Activated T-cell treated with anti-CD3 and anti-CD28 coated beads for 24 hours (primary cell): ENCODE results near the gene RHEBL1.
"Not testable (repeated sequence)": the region's sequence is repeated elsewhere in the genome, so short reads cannot be mapped to it uniquely, and the experiment has no call there.

ENCODE experiments used
- DNase-seq: peaks from one replicate; pipeline ENCODE4 v3.0.0-alpha.2; 2020; ENCODE audit warnings: low read depth

The RHEBL1 gene

GRCh38 chr12:49089821-49090773, 20.3 kb upstream of the RHEBL1 start:
- no peak for DNase-seq

DNA sequence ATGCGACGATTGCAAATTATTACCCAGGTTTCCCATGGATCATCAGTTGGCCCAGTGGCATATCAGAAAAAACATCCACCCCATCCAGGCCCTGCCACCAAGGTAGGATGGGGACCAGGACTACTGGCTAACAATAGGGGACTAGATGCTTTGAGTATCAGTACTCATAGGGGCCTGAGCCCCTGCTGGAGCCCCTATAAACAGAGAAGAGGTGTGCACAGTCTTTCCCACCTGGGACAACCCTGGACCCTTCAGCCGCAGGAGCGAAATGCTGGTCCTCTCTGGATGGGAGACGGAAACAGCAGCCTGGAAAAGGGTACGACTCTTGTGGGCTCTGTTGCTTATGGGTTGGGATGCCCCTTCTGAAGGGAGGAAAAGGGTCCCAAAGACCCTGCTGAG, 19.2 kb upstream of the RHEBL1 start:
- no peak for DNase-seq

GRCh38 chr12:49088150-49088931, 18.6 kb upstream of the RHEBL1 start:
- peak; percentile 66 for DNase-seq

DNA sequence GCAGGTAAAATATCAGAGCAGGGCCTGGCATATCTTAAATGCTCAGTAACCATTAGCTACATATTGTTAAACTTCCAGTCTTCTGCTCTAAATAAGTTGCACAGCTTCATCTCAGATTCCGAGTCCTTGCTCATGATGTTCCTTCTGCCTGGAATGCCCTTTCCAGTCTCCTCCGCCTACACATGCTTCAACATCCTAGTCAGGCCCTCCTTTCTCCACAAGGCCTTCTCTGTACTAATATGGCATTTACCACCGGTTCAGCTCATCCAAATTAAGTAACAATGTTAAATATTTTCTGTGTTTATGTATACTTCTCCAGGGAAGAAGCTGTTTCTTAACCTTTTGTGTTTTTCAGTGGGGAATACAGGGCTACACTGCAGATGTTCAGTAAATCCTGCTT, 16.3 kb upstream of the RHEBL1 start:
- DNase-seq: no peak

DNA sequence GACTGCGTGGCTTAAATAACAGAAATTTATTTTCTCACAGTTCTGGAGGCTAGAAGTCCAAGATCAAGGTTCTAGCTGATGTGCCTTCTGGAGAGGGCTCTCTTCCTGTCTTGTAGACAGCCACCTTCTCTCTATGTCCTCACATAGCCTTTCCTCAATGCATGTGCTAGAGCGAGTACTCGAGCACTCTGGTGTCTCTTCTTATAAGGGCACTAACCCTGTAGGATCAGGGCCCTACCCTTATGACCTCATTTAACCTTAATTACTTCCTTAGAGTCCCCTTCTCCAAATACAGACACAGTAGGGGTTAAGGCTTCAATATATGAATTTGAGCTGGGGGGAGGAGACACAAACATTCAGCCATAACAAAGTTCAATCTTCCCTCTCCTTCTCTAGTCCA, 14.7 kb upstream of the RHEBL1 start:
- DNase-seq: no peak

- DNase-seq: no peak
Measured at GRCh38 chr12:49079793-49080192, 10.0 kb upstream of the RHEBL1 start.

- DNase-seq: no peak
Measured at GRCh38 chr12:49070971-49071370, 1.2 kb upstream of the RHEBL1 start.

DNA sequence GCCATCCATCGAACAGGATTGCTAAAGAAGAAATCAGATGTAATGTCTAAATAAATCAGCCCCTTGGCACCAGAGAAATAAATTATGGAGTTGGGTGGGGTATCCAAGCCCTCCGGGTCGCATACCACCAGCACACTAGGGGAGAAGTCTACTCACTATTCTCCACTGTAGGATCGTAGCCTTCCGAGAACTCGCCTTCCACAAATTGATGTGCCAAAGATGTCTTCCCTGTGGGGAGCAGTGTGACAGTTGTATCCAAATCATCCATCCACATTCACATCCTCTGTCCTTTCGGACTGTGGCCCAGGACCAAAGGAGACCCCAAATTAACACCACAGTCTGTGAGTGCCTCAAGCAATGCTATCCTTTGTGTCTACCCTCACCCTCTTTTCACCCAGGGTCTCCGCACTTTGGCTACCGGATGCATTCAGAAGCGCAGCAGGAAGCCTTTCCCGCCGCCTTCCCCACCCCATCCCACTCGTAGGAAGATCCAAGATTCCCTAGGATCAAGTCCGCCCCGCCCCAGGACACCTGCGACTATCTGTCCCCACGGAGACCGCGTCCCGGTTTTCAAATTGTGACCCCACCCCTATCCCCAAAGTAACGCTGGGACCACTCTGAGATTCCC, 786 bp downstream of the RHEBL1 start:
- no peak for DNase-seq

GRCh38 chr12:49066120-49066519, 3.7 kb downstream of the RHEBL1 start:
- no peak for DNase-seq

DNA sequence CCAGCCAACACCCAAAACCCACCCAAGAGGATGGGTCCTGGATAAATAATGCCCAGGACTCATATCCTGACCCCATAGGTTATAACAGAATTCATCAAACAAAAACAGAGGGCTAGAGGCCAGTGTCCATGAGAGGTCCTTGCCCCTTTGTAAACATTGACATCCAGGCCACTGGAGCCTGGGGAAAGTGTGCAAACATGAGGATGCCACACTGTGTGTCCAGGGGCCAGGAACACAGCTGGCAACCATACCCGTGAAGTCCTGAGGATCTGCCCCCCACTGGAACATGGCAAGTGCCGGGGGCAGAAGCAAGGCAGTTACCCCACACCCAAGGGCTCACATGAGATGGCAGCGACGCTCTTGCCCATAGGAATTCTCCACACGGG, 5.0 kb downstream of the RHEBL1 start:
- no peak for DNase-seq

GRCh38 chr12:49061916-49062315, 7.9 kb downstream of the RHEBL1 start:
- not testable (repeated sequence) for DNase-seq

- no peak for DNase-seq
Measured at GRCh38 chr12:49061157-49061650, 8.6 kb downstream of the RHEBL1 start.

DNA sequence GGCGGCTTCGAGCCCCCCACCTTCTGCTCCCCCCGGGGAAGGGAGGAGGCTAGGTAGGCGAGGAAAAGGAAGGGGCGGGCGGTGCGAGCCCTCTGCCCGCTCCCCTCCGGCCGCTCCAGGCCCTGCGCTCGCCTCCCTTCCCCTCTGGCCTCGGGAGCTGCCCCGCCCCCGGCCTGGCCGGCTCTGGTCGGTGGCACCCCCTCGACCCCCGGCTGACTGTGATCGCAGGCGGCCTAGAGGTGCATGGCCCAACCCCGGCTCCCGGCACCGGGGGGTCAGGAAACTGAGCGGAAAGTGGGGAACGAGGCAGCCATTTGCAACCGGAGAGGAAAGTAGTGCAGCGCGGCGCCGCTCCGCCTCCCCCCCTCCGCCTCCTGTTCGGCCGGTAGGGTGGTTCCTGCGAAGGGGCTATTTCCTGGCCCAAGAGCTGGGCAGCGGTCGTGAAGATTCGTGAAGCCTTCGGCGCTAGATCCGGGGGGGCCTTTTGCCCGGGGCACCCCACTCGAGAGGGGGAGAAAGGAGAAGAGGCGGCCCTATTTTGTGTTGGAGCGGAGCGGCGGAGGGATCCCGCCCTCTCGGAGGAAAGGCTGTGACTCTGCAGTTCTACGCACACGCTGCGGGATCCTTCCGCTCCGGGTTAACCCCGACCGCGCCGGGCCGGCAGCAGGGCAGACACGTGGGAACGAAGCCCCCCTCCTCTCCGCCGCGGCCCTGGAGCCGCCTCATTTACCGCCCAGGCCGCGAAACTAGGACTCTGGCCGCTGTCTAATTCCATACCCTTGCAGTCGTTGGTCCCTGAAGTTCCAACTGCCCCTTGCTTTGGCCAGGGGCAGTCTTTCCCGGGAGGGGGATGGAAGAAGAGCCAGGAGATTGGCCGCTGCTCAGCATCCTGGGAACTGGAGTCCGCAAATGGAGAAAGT, 9.3 kb downstream of the RHEBL1 start, which contains the start of gene KMT2D:
KMT2D (minus strand) TSS at position 558 of the 920 bp plus-strand sequence. CDS start 5,470 bp downstream, outside the sequence.
- DNase-seq: peak; percentile 84

- DNase-seq: no peak
Measured at GRCh38 chr12:49059299-49060171, 10.2 kb downstream of the RHEBL1 start.

- DNase-seq: no peak
Measured at GRCh38 chr12:49059045-49059298, 10.8 kb downstream of the RHEBL1 start.

DNA sequence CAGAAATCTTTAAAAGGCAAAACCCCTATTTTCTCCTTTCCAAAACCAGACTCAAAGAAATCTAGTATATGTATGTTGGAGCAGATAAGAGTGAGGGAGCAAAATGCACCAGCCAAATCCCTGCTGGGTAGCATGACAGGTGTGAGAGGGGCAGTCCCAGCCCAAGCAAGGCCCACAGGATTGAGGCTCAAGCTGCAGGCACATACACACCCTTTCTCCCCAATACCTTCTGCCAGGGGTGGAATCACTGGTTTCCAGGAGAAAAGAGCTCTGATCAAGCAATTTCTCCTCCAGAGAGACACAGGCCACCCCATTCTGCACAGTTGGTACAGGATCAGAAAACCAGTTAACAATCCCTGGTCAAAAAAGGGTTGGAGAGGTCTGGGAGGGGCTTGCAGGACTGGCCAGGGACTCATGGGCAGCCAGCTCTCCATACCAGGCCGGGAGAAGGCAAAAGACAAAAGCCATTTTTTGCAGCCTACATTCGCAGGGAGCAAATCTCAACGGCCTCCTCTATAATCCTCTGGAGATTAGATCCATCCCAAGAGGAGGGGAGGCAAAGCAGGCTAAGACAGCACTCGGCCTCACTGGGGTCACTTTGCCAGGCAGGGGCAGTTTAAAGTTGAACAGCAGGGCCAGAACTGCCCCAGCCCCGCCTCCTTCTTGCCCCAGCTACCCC, 11.3 kb downstream of the RHEBL1 start:
- DNase-seq: no peak

- no peak for DNase-seq
Measured at GRCh38 chr12:49057888-49058287, 11.9 kb downstream of the RHEBL1 start.

GRCh38 chr12:49055978-49056754, 13.6 kb downstream of the RHEBL1 start:
- DNase-seq: peak; percentile 45

- no peak for DNase-seq
Measured at GRCh38 chr12:49055092-49055491, 14.7 kb downstream of the RHEBL1 start.
